Breast epithelium (tissue), 3 donors: Measurements from ENCODE around the gene TIAM1.

Experiments
- CTCF ChIP-seq, 3 donors: fragments of 450-650 bp; IDR thresholded peaks; one replicate each; pipeline ENCODE4 v1.5.1; 2016 to 2017; ENCODE audit warnings: antibody characterized with exemption in 3 of 3, mild to moderate bottlenecking in 3 of 3, moderate library complexity in 3 of 3
- POLR2A ChIP-seq: fragments of 450-650 bp; IDR thresholded peaks from one replicate; pipeline ENCODE4 v1.6.1; 2016; ENCODE audit warnings: antibody characterized with exemption, mild to moderate bottlenecking, moderate library complexity
- POLR2AphosphoS5 ChIP-seq, 3 donors: sonication (generic); formaldehyde crosslinking; IDR thresholded peaks; one replicate each; pipeline ENCODE4 v1.6.1; 2017; ENCODE audit warnings: antibody characterized with exemption in 3 of 3

GRCh38 chr21:31156169-31156568, 187.9 kb downstream of the TIAM1 start:
- TF ChIP-seq CTCF (IDR thresholded peaks at IDR 0.05) (no peak), POLR2AphosphoS5 (IDR thresholded peaks at IDR 0.05) (no peak), POLR2A (no peak)
